AG09319 (cell line): ENCODE data around the gene SENP8.

Experiments
- DNase-seq: peaks from one replicate; pipeline ENCODE4 v3.0.0-alpha.2; 2010; ENCODE audit warnings: low read depth; ENCODE audit errors: extremely low read depth
- TF ChIP-seq, protein P1 (sequence below): IDR thresholded peaks from 2 replicates; pipeline ENCODE4 v1.5.1; 2011; ENCODE audit warnings: low read depth, mild to moderate bottlenecking, inconsistent platforms, low read length, moderate library complexity

Gene SENP8

DNA sequence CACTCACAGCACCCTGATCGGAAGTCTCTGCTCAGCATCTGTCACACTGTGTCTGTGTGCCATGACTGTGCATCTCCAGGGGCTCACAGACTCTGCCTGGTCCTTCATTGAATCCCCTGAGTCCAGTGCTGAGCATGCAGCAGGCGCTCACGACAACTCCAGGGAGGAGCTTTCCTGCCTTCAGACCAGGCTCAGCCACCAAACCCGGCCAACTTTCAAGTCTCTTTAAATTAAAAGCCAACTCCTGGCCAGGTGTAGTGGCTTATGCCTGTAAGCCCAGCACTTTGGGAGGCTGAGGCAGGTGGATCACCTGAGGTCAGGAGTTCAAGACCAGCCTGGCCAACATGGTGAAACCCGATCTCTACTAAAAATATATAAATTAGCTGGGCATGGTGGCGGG lies 55.2 kb downstream of the SENP8 start:
- TF ChIP-seq, protein P1, sequence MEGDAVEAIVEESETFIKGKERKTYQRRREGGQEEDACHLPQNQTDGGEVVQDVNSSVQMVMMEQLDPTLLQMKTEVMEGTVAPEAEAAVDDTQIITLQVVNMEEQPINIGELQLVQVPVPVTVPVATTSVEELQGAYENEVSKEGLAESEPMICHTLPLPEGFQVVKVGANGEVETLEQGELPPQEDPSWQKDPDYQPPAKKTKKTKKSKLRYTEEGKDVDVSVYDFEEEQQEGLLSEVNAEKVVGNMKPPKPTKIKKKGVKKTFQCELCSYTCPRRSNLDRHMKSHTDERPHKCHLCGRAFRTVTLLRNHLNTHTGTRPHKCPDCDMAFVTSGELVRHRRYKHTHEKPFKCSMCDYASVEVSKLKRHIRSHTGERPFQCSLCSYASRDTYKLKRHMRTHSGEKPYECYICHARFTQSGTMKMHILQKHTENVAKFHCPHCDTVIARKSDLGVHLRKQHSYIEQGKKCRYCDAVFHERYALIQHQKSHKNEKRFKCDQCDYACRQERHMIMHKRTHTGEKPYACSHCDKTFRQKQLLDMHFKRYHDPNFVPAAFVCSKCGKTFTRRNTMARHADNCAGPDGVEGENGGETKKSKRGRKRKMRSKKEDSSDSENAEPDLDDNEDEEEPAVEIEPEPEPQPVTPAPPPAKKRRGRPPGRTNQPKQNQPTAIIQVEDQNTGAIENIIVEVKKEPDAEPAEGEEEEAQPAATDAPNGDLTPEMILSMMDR, result no peak
- no peak for DNase-seq

DNA sequence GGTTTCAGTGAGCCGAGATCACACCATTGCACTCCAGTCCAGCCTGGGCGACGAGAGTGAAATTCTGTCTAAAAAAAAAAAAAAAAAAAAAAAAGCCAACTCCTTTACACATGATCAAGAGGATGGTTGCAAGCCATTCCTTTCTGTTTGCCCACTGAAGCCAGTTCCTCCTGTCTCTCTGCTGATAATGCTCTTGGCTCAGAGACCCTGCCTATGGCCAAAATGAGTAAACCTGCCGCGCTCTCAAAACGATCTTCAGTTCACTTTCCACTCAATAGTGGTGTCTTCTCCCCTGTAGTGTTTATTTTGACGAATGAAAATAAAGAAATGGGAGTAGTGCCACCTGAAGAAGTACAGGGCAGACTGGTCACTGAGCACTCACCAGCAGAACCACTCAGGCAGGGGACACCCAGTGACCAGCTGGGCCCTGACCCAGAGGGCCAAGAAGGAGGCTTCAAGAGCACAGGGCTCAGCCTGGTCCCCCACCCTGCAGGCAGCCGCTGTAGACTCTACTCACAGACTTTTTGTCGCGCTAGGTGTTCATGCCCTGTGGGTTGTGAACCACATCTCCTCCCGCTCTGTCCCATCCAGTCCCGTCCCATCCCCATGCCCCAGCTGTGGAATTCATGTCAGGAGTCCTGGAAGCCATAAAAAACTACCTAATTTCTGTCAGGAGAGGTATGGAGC lies 55.8 kb downstream of the SENP8 start:
- TF ChIP-seq, protein P1, result no peak
- DNase-seq, result no peak

DNA sequence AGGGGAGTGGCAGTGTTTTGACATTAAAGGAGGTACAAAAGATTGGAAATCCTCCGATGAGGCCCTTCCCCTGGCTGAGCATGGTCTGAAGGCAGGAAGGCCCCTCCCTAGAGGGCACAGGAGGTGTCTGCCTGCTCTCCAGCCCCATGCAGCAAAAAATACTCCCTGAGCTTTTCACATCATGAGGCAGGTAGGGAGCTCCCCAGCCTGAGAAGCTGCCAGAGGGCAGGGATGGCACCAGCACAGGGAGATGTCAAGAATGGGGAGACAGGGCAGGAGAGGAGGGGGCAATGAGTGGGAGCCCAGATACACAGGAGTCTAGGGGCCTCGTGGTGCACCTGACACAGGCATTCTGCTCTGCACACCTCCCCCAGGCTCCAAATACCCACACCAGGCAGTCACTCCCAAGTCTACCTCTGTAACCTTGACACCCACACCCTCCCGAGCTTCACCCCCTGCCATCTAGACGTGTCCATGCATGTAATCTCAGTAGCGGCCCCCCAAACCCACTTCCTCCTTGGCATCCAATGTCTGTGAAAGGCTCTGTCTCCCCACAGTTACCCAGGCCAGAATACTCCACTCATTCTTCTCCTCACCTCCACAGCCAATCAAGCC lies 56.5 kb downstream of the SENP8 start:
- TF ChIP-seq, protein P1, result no peak
- DNase-seq, result no peak

DNA sequence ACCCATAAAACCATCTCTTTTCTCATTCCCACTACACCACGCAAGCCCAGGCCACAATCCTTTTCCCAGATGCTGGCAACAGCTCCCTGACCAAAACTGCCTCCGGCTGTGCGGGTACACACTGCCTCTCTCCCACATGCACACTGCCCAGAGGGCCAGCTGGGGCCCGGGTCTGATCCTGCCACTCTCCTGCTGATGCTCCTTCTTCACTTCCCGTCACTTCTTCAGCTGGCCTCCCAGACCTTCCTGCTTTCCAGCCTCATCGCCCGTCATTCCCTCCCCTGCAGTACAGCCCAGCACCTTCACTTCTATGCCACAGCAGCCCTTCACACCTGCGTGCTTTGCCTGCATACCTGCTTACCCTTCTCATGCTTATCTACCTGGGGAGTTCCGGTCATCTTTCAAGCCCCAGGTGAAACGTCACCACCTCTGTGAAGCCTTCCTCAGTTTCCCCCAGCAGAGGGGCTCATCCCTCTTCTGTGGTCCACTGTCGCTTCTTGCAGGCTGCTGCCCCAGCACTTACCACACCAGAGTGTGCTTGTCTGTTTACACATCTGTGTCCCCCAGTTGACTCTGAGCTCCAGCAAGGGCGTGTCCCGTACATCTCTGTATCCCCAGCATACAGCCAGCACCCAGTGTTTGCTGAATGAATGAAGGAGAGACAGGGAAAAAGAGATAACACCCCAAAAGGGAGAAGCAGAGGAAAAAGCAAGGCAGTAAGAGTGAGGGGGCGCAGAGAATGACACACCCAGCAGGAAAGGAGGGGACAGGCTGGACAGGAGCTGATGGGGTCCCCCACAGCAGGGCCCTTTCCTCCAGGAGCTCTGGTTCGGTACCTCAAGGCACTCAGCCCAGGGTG lies 57.2 kb downstream of the SENP8 start:
- TF ChIP-seq, protein P1, result no peak
- DNase-seq, result no peak

DNA sequence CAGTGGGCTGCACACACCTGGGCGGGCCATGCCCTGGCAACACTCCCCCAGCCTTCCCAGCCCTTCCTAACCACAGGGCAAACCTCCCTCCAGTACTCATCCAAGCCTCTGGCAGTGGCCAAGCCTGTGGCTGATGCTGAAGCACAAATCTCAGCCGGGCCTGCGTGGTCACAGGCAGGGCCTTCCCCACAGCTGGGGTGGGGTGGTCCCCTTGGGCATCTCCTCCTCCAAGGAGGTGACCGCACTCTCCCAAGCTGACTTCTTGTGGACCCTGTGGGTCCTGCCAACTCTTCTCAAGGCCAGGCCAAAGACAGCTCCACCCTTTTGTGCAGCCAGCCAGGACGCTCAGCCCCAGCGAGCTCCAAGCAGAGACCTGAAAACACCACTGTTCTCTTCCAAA lies 58.0 kb downstream of the SENP8 start:
- no peak for DNase-seq
- TF ChIP-seq, protein P1, result no peak

DNA sequence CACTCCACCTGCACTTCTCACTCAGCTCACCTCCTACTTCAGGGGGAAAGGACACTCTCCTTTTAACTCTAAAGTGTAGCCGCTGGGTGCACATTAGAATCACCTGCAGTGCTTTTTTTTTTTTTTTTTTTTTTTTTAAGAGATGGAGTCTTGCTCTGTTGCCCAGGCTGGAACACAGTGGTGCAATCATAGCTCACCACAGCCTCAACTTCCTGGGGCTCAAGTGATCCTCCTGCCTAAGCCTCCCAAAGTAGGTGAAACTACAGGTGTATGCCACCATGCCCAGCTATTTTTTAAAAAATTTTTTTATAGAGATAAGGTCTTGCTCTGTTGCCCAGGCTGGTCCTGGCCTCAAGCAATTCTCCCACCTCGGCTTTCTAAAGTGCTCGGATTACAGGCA lies 58.5 kb downstream of the SENP8 start:
- no peak for DNase-seq
- TF ChIP-seq, protein P1, result no peak
